Measurements from ENCODE around the gene SLC25A52. TPM values are rescaled to one million over a fixed set of nuclear protein-coding genes. Genes with fewer than 3 reads are reported as not detected.
"Not testable (repeated sequence)": the region's sequence is repeated elsewhere in the genome, so short reads cannot be mapped to it uniquely, and the experiment has no call there.

Gene SLC25A52
- total and polyA plus RNA-seq, 2 donors (not counting 3 experiments of a cell fraction or from before 2014, with no cell fraction given) = 0.06 TPM; not detected in 1

DNA sequence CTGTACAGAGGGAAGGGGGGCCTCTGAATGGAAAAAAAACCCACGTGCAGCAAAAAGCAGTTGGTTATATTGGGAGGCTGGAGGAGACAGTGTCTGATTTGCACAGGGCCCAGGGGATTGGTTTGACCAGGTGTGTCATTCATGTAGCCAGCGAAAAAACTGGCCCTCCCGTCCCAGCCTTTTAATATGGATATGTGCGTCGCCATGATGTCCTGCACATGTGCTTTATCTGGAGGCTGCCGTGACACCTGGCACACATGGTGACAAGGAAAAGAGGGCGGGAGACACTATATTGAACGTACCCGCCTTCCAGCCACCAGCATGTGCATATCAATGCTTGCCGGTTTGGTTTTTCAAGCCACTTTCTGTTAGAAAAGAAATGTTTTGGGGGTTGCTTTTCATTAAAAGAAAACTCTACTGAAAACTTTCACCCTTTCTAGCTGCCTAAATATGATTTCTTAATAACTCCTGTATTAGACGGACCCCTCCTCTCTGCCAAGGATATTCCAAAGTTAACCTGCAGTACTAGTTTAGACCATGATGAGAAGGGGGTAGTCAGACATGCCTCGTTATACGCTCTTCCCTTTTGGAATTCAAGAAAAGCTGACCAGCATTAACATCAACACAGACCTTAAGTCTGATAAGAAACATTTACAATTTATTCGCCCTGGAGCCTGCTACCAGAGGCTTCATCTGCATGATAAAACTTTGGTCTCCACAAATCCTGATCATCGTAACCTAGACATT lies 16.2 kb downstream of the SLC25A52 start:
- intact Hi-C loops (cut with micrococcal nuclease) = loop anchor here (5.0 kb wide), 1 partner anchor 73 kb away; no protein-coding TSS in a partner anchor
- no TSS peak for BruUV-seq (replicated peaks)
- H3K27me3 ChIP-seq (ENCODE audit: control insufficient read depth in 2 of 2, insufficient read depth in 2 of 2, low read length in 2 of 2) = no peaks in the 10 kb centered on the region

GRCh38 chr18:31743600-31743999 lies 17.1 kb downstream of the SLC25A52 start:
- dilution Hi-C loops (cut with MboI; ENCODE audit: extremely low pct_ligation_motif_present, low sequenced_read_pairs); H3K4me3 ChIP-seq (replicated peaks in 1 of 3; ENCODE audit: insufficient read depth in 1 of 3, low read depth in 1 of 3, low read length in 3 of 3); H3K4me1 ChIP-seq (ENCODE audit: control insufficient read depth, extremely low read depth, insufficient read depth, low read length); H3K27ac ChIP-seq (ENCODE audit: insufficient read depth, low read depth, low read length); BruUV-seq (replicated peaks); POLR2A ChIA-PET; H3K9me3 ChIP-seq (replicated peaks; ENCODE audit: control insufficient read depth, insufficient read depth, low read length); H3K36me3 ChIP-seq (ENCODE audit: control insufficient read depth in 2 of 2, extremely low read depth in 1 of 2, insufficient read depth in 2 of 2, low read length in 2 of 2); H3K4me2 ChIP-seq (ENCODE audit: insufficient read depth, low read length); H2AFZ ChIP-seq (ENCODE audit: low read depth, low read length); H3K79me2 ChIP-seq (ENCODE audit: control insufficient read depth, insufficient read depth, low read length); H3K9ac ChIP-seq (replicated peaks; ENCODE audit: extremely low read depth, insufficient read depth, low read length); H4K20me1 ChIP-seq (replicated peaks; ENCODE audit: control insufficient read depth, extremely low read depth, insufficient read depth, low read length); DNase-seq (ENCODE audit: low read depth, low spot score); FAIRE-seq; H3K27me3 ChIP-seq (ENCODE audit: control insufficient read depth in 2 of 2, insufficient read depth in 2 of 2, low read length in 2 of 2); H3K9me1 ChIP-seq (replicated peaks; ENCODE audit: control insufficient read depth, extremely low read depth, insufficient read depth, low read length); CTCF ChIA-PET: not testable (repeated sequence)
- intact Hi-C loops (cut with micrococcal nuclease) = loop anchor here (5.0 kb wide), 1 partner anchor 74 kb away; no protein-coding TSS in a partner anchor

More for the DNA sequence above, 16.2 kb downstream of the SLC25A52 start:
- Histone ChIP-seq H3K79me2 (ENCODE audit: control insufficient read depth, insufficient read depth, low read length) (no peaks in the 10 kb centered on the region), H3K4me1 (ENCODE audit: control insufficient read depth, extremely low read depth, insufficient read depth, low read length) (no peaks in the 10 kb centered on the region), H3K9me3 (replicated peaks; ENCODE audit: control insufficient read depth, insufficient read depth, low read length) (no peaks in the 10 kb centered on the region), H4K20me1 (replicated peaks; ENCODE audit: control insufficient read depth, extremely low read depth, insufficient read depth, low read length) (no peaks in the 10 kb centered on the region), H3K27ac (ENCODE audit: insufficient read depth, low read depth, low read length) (no peak overlapping the region), H2AFZ (ENCODE audit: low read depth, low read length) (no peak overlapping the region), H3K4me2 (ENCODE audit: insufficient read depth, low read length) (no peak overlapping the region), H3K36me3 (ENCODE audit: control insufficient read depth in 2 of 2, extremely low read depth in 1 of 2, insufficient read depth in 2 of 2, low read length in 2 of 2) (no peaks in the 10 kb centered on the region), H3K9me1 (replicated peaks; ENCODE audit: control insufficient read depth, extremely low read depth, insufficient read depth, low read length) (no peaks in the 10 kb centered on the region), H3K4me3 (replicated peaks in 1 of 3; ENCODE audit: insufficient read depth in 1 of 3, low read depth in 1 of 3, low read length in 3 of 3) (no peak overlapping the region), H3K9ac (replicated peaks; ENCODE audit: extremely low read depth, insufficient read depth, low read length) (no peak overlapping the region)
- DNase-seq (ENCODE audit: low read depth, low spot score) (no peak), FAIRE-seq (no peak)
- ChIA-PET CTCF (no interaction called here), POLR2A (no interaction called here)
- dilution Hi-C loops (cut with MboI; ENCODE audit: extremely low pct_ligation_motif_present, low sequenced_read_pairs) = no loop called here
- TF ChIP-seq MYC (IDR thresholded peaks at IDR 0.05; ENCODE audit: low read depth, low read length) = no peak
- no peak for TF ChIP-seq POLR2AphosphoS5 (IDR thresholded peaks at IDR 0.05; ENCODE audit: insufficient read depth, low read depth, low read length)
- TF ChIP-seq GATA2 (IDR thresholded peaks at IDR 0.05; ENCODE audit: insufficient read depth, insufficient read length, low read depth, low read length) = no peak
- TF ChIP-seq CTCF (IDR thresholded peaks at IDR 0.05; ENCODE audit: extremely low read depth in 1 of 2, insufficient read depth in 1 of 2, low read depth in 1 of 2, low read length in 2 of 2) = no peak
- TF ChIP-seq EZH2 (IDR thresholded peaks at IDR 0.05; ENCODE audit: borderline replicate concordance, low read depth, low read length, severe bottlenecking) = no peak
- no peak for TF ChIP-seq JUN (IDR thresholded peaks at IDR 0.05; ENCODE audit: borderline replicate concordance, insufficient read depth, insufficient read length, low read depth)
- TF ChIP-seq FOS (IDR thresholded peaks at IDR 0.05; ENCODE audit: borderline replicate concordance, insufficient read depth, low read length) = no peak
- TF ChIP-seq MAX (IDR thresholded peaks at IDR 0.05; ENCODE audit: insufficient read depth, insufficient read length) = no peak
- TF ChIP-seq POLR2A (IDR thresholded peaks at IDR 0.05; ENCODE audit: low read depth, low read length) = no peak
